Liver (tissue), 9 donors: Measurements from ENCODE around the gene PIGV. TPM values are rescaled to one million over a fixed set of nuclear protein-coding genes. Genes with fewer than 3 reads are reported as not detected.

ENCODE experiments used
- DNase-seq: peaks from one replicate; pipeline ENCODE4 v3.0.0-alpha.2; 2017; ENCODE audit warnings: low spot score
- H3K27ac ChIP-seq, 2 donors: one replicate each; pipeline ENCODE4 v1.7.0; 2013; ENCODE audit warnings: inconsistent platforms in 2 of 2, low read length in 2 of 2, control low read depth in 1 of 2, low read depth in 1 of 2, mild to moderate bottlenecking in 1 of 2
- H3K27me3 ChIP-seq, 4 donors: one replicate each; pipeline versions ENCODE4 v1.6.1 to v1.7.0; 2013; ENCODE audit warnings: low read length in 3 of 4, inconsistent platforms in 1 of 4, mild to moderate bottlenecking in 1 of 4, moderate library complexity in 1 of 4; ENCODE audit not compliant: control insufficient read depth in 4 of 4, insufficient read depth in 4 of 4
- H3K36me3 ChIP-seq, 4 donors: one replicate each; pipeline versions ENCODE4 v1.6.1 to v1.7.0; 2013; ENCODE audit warnings: low read length in 3 of 4, mild to moderate bottlenecking in 3 of 4, low read depth in 1 of 4, moderate library complexity in 1 of 4; ENCODE audit not compliant: control insufficient read depth in 4 of 4, insufficient read depth in 3 of 4
- H3K4me1 ChIP-seq, 4 donors: one replicate each; pipeline versions ENCODE4 v1.6.1 to v1.7.0; 2013; ENCODE audit warnings: low read length in 3 of 4, mild to moderate bottlenecking in 3 of 4, moderate library complexity in 1 of 4; ENCODE audit not compliant: control insufficient read depth in 4 of 4, insufficient read depth in 4 of 4
- H3K4me3 ChIP-seq, 3 donors: one replicate each; pipeline versions ENCODE4 v1.6.1 to v1.7.0; 2013; ENCODE audit warnings: low read length in 3 of 3, control low read depth in 1 of 3, low read depth in 1 of 3, mild to moderate bottlenecking in 1 of 3
- H3K9ac ChIP-seq, 2 donors: one replicate each; pipeline ENCODE4 v1.7.0; 2013; ENCODE audit warnings: low read length in 2 of 2, mild to moderate bottlenecking in 2 of 2, moderate library complexity in 2 of 2, control low read depth in 1 of 2, low read depth in 1 of 2
- H3K9me3 ChIP-seq, 4 donors: one replicate each; pipeline versions ENCODE4 v1.6.1 to v1.7.0; 2013; ENCODE audit warnings: low read length in 3 of 4; ENCODE audit not compliant: control insufficient read depth in 4 of 4
- ATF3 ChIP-seq: IDR thresholded peaks from 2 replicates; pipeline ENCODE4 v1.6.1; 2016; ENCODE audit warnings: antibody characterized with exemption
- CTCF ChIP-seq: fragments of 150-350 bp; IDR thresholded peaks from 2 replicates; pipeline ENCODE4 v1.5.1; 2017; ENCODE audit warnings: improper control_type of control experiment, low read depth, low read length; ENCODE audit not compliant: missing input control
- EGR1 ChIP-seq, 2 donors: IDR thresholded peaks; 2 replicates each; pipeline ENCODE4 v1.6.1; 2016 to 2018; ENCODE audit warnings: antibody characterized with exemption in 2 of 2, low read depth in 2 of 2
- FOXA1 ChIP-seq: IDR thresholded peaks from 2 replicates; pipeline ENCODE4 v1.6.1; 2016; ENCODE audit warnings: antibody characterized with exemption
- FOXA2 ChIP-seq: IDR thresholded peaks from 2 replicates; pipeline ENCODE4 v1.6.1; 2016; ENCODE audit warnings: antibody characterized with exemption
- GABPA ChIP-seq, 2 donors: IDR thresholded peaks in 1 of 2; conservative IDR thresholded peaks in 1 of 2; 2 replicates each; pipeline ENCODE4 v1.6.1; 2016; ENCODE audit warnings: antibody characterized with exemption in 2 of 2, mild to moderate bottlenecking in 1 of 2, moderate library complexity in 1 of 2
- HNF4A ChIP-seq, 2 donors: conservative IDR thresholded peaks; 2 replicates each; pipeline ENCODE4 v1.6.1; 2016; ENCODE audit warnings: antibody characterized with exemption in 2 of 2, mild to moderate bottlenecking in 2 of 2
- HNF4G ChIP-seq: IDR thresholded peaks from 2 replicates; pipeline ENCODE4 v1.6.1; 2016; ENCODE audit warnings: antibody characterized with exemption
- JUND ChIP-seq, 2 donors: IDR thresholded peaks; 2 replicates each; pipeline ENCODE4 v1.6.1; 2016; ENCODE audit warnings: antibody characterized with exemption in 2 of 2
- MAX ChIP-seq: IDR thresholded peaks from 2 replicates; pipeline ENCODE4 v1.6.1; 2016; ENCODE audit warnings: antibody characterized with exemption
- NR2F2 ChIP-seq: IDR thresholded peaks from 2 replicates; pipeline ENCODE4 v1.6.1; 2016; ENCODE audit warnings: antibody characterized with exemption
- RAD21 ChIP-seq, 2 donors: IDR thresholded peaks; 2 replicates each; pipeline ENCODE4 v1.6.1; 2016; ENCODE audit warnings: antibody characterized with exemption in 2 of 2, mild to moderate bottlenecking in 2 of 2
- REST ChIP-seq: IDR thresholded peaks from 2 replicates; pipeline ENCODE4 v1.6.1; 2016; ENCODE audit warnings: antibody characterized with exemption, mild to moderate bottlenecking
- RXRA ChIP-seq, 2 donors: IDR thresholded peaks; 2 replicates each; pipeline ENCODE4 v1.6.1; 2017 to 2018; ENCODE audit warnings: antibody characterized with exemption in 2 of 2, mild to moderate bottlenecking in 1 of 2
- SP1 ChIP-seq: IDR thresholded peaks from 2 replicates; pipeline ENCODE4 v1.6.1; 2018; ENCODE audit warnings: antibody characterized with exemption, mild to moderate bottlenecking
- TAF1 ChIP-seq: conservative IDR thresholded peaks from 2 replicates; pipeline ENCODE4 v1.6.1; 2016; ENCODE audit warnings: antibody characterized with exemption, mild to moderate bottlenecking
- YY1 ChIP-seq: IDR thresholded peaks from 2 replicates; pipeline ENCODE4 v1.6.1; 2016; ENCODE audit warnings: antibody characterized with exemption, mild to moderate bottlenecking
- ZBTB33 ChIP-seq: IDR thresholded peaks from 2 replicates; pipeline ENCODE4 v1.6.1; 2016; ENCODE audit warnings: antibody characterized with exemption
- WGBS: extraction: QIAGEN DNeasy Blood & Tissue Kit; methylation state at CpG from one replicate; pipeline ENCODE4 v1.1.7; 2013; 5-methylcytosine and 5-hydroxymethylcytosine counted together
- polyA plus RNA-seq, 2 donors: library from polyadenylated mRNA; stranded (reverse) in 1 of 2; unstranded in 1 of 2; fragments of 200-250 nt in 1 of 2; fragments of >200 nt in 1 of 2; fragmentation: Nextera tagmentation in 1 of 2; extraction: Ambion mirVana in 1 of 2; gene quantifications; one replicate each; pipeline versions ENCODE4 v1.2.1 to v1.2.3, GENCODE V29; 2013 to 2015
- total RNA-seq, 2 donors: library from RNA; depleted of rRNA; stranded (reverse); fragments of >200 nt; gene quantifications; one replicate each; pipeline ENCODE4 v1.2.3, GENCODE V29; 2014
- donor health status: healthy.
- donor health status: healthy.
- donor health status: healthy.
- donor health status: healthy.
- donor health status: healthy.

The PIGV gene
- total and polyA plus RNA-seq, 4 donors: 13.9 to 24.3 (median 14.8) TPM

- WGBS: 78% methylated on average over 8 of the region's 8 CpGs
- H3K27ac ChIP-seq: no peak overlapping the region
- no peak for TF ChIP-seq EGR1 (IDR thresholded peaks at IDR 0.05; ENCODE audit: low read depth in 2 of 2)
- TF ChIP-seq HNF4G: no peak
- TF ChIP-seq JUND (IDR thresholded peaks at IDR 0.05): no peak
- no peak for TF ChIP-seq ZBTB33
- TF ChIP-seq NR2F2: no peak
- no peak for TF ChIP-seq RAD21 (IDR thresholded peaks at IDR 0.05)
- TF ChIP-seq ATF3: no peak
- H3K27me3 ChIP-seq: no peaks in the 10 kb centered on the region
- no peak overlapping the region for H3K4me3 ChIP-seq
- no peak for DNase-seq
- no peak overlapping the region for H3K9ac ChIP-seq
- H3K36me3 ChIP-seq: peaks cover 4 to 59% (median 33%) of the 10 kb centered on the region in 4 donors
- no peaks in the 10 kb centered on the region for H3K4me1 ChIP-seq
- no peaks in the 10 kb centered on the region for H3K9me3 ChIP-seq
Measured at GRCh38 chr1:26838474-26839338, 51.0 kb downstream of the PIGV start.

- no peaks in the 10 kb centered on the region for H3K9me3 ChIP-seq
- WGBS: 95% methylated on average over 1 of the region's 1 CpG
Measured at GRCh38 chr1:26839339-26839722, 51.6 kb downstream of the PIGV start.

More at GRCh38 chr1:26839339-26839722, 51.6 kb downstream of the PIGV start:
- TF ChIP-seq MAX (no peak), RAD21 (IDR thresholded peaks at IDR 0.05) (no peak), GABPA (IDR thresholded peaks at IDR 0.05 in 1 of 2, conservative IDR thresholded peaks at IDR 0.05 in 1 of 2) (no peak), NR2F2 (no peak), EGR1 (IDR thresholded peaks at IDR 0.05; ENCODE audit: low read depth in 2 of 2) (no peak), RXRA (IDR thresholded peaks at IDR 0.05) (no peak), TAF1 (no peak), HNF4G (no peak), FOXA2 (no peak), SP1 (no peak), JUND (IDR thresholded peaks at IDR 0.05) (no peak), FOXA1 (no peak), ZBTB33 (no peak), ATF3 (no peak), REST (no peak), HNF4A (conservative IDR thresholded peaks at IDR 0.05) (no peak), YY1 (no peak), CTCF (no peak)
- Histone ChIP-seq H3K36me3 (peaks cover 4 to 54% (median 29%) of the 10 kb centered on the region in 4 donors), H3K4me1 (no peaks in the 10 kb centered on the region), H3K4me3 (no peak overlapping the region), H3K27ac (no peak overlapping the region), H3K27me3 (no peaks in the 10 kb centered on the region), H3K9ac (no peak overlapping the region)
- no peak for DNase-seq
